PC-3 (cell line): ENCODE results near the gene PPM1L. TPM values are rescaled to one million over a fixed set of nuclear protein-coding genes. Genes with fewer than 3 reads are reported as not detected.

Source experiments
- ATAC-seq: fragments of 200-7000 bp; cut with Tn5 transposase; 2 replicates; pipeline ENCODE4 v1.9.1; 2020; ENCODE audit warnings: mild to moderate bottlenecking, moderate library complexity
- BruUV-seq: library from RNA; stranded (reverse); fragments of 400-500 nt; replicated peaks from 2 replicates; lab custom pipeline; 2021; lab: Mats Ljungman, UMichigan
- CTCF ChIA-PET: fragments of 300-600 bp; sonication (Branson Sonifier 250); formaldehyde crosslinking; loops from one replicate; lab custom pipeline; 2022; ENCODE audit warnings: antibody characterized with exemption; lab: Charles Lee
- POLR2A ChIA-PET: fragments of 300-600 bp; sonication (Branson Sonifier 250); formaldehyde crosslinking; loops from one replicate; lab custom pipeline; 2022; ENCODE audit warnings: antibody characterized with exemption; ENCODE audit not compliant: unreplicated experiment; lab: Charles Lee
- DNase-seq: peaks from one replicate; pipeline ENCODE4 v3.0.0-alpha.2; 2015
- H2AFZ ChIP-seq: fragments of 300-600 bp; sonication (generic); 2 replicates; pipeline ENCODE4 v1.6.0; 2016; ENCODE audit warnings: antibody characterized with exemption, low read length
- H3F3A ChIP-seq: fragments of 300-600 bp; sonication (generic); one replicate; pipeline ENCODE4 v1.6.0; 2017; ENCODE audit warnings: antibody characterized with exemption, low read length, control low read depth, mild to moderate bottlenecking; ENCODE audit not compliant: unreplicated experiment
- H3K27ac ChIP-seq: fragments of 300-600 bp; sonication (generic); 2 replicates; pipeline ENCODE4 v1.5.1; 2016; ENCODE audit warnings: mild to moderate bottlenecking, low read length
- H3K27me3 ChIP-seq: fragments of 300-600 bp; sonication (generic); 2 replicates; pipeline ENCODE4 v1.6.1; 2016; ENCODE audit warnings: low read length, mixed read lengths
- H3K36me3 ChIP-seq: fragments of 300-600 bp; sonication (generic); 2 replicates; pipeline ENCODE4 v1.6.1; 2016; ENCODE audit warnings: low read depth, mixed run types, low read length, mixed read lengths
- H3K4me1 ChIP-seq: fragments of 300-600 bp; sonication (generic); 2 replicates; pipeline ENCODE4 v1.5.1; 2016; ENCODE audit warnings: low read length; ENCODE audit not compliant: insufficient read depth
- H3K4me2 ChIP-seq: fragments of 300-600 bp; sonication (generic); 2 replicates; pipeline ENCODE4 v1.6.0; 2016; ENCODE audit warnings: low read length
- H3K4me3 ChIP-seq: fragments of 300-600 bp; sonication (generic); 2 replicates; pipeline ENCODE4 v1.5.1; 2016; ENCODE audit warnings: mild to moderate bottlenecking, low read length, mixed read lengths
- H3K79me2 ChIP-seq: fragments of 300-600 bp; sonication (generic); 2 replicates; pipeline ENCODE4 v1.6.1; 2017; ENCODE audit warnings: low read length, mixed read lengths
- H3K9ac ChIP-seq: fragments of 300-600 bp; sonication (generic); 2 replicates; pipeline ENCODE4 v1.6.0; 2016; ENCODE audit warnings: mild to moderate bottlenecking, low read length
- H3K9me2 ChIP-seq: fragments of 300-600 bp; sonication (generic); replicated peaks from 2 replicates; pipeline ENCODE4 v1.6.1; 2016; ENCODE audit warnings: mixed run types, low read length, mixed read lengths
- H3K9me3 ChIP-seq: fragments of 300-600 bp; sonication (generic); 2 replicates; pipeline ENCODE4 v1.6.1; 2016; ENCODE audit warnings: low read length, mixed read lengths
- H4K20me1 ChIP-seq: fragments of 300-600 bp; sonication (generic); 2 replicates; pipeline ENCODE4 v1.6.1; 2016; ENCODE audit warnings: low read length, mixed read lengths
- CTCF ChIP-seq: fragments of 300-600 bp; sonication (generic); conservative IDR thresholded peaks from 2 replicates; pipeline ENCODE4 v1.5.1; 2017; ENCODE audit warnings: antibody characterized with exemption, low read depth, mild to moderate bottlenecking, low read length
- EZH2 ChIP-seq: fragments of 300-600 bp; sonication (generic); IDR thresholded peaks from one replicate; pipeline ENCODE4 v1.6.1; 2017; ENCODE audit warnings: antibody characterized with exemption, mild to moderate bottlenecking, low read length; ENCODE audit not compliant: unreplicated experiment
- EZH2phosphoT487 ChIP-seq: fragments of 300-600 bp; sonication (generic); IDR thresholded peaks from 2 replicates; pipeline ENCODE4 v1.6.1; 2018; ENCODE audit warnings: mild to moderate bottlenecking, antibody characterized with exemption, low read length, borderline replicate concordance
- intact Hi-C: fragments of 100-400 bp; cut with micrococcal nuclease; formaldehyde crosslinking; loops from 2 replicates; pipeline ENCODE4 v1.9.0; 2023
- total RNA-seq: library from RNA; depleted of rRNA; stranded (reverse); fragments of >200 nt; gene quantifications from 2 replicates; pipeline ENCODE4 v1.2.3, GENCODE V29; 2014

The PPM1L gene
- total RNA-seq, 1 experiment from 2014 or later = 7.0 TPM

DNA sequence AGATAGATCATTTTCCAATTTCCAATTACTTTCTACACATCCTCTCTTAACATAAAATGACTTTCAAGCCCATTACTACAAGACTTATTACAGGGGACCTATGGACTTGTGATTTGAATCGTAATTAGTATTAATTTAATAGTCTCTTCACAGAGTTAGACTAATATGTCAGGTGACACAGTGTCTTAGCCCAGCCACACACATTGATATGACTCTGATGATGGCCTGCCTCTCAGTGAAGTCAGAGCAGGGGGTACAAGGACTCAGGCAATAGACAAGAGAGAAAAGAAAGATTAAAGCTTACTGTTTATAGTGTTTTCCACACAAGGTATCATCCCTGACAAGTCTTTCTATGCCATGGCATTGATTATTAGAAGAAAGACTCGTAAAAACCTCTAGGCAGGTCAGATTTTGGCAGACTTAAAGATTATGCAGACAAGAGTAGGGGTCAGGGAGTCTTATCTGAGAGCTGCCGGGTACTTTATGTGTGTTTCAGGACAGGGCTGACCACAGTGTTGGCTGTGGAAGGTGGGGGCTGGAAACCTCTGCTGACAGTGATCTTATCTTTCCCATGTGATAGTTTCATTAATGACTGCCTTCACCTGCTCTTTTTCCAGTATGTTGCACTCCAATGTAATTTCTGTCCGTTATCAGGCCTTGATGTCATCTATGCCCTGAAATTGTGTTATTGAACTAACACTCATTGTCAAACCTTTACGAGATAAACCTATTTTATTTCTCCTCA, 299.0 kb downstream of the PPM1L start:
- H3K9me3 ChIP-seq = no peaks in the 10 kb centered on the region
- no peak for TF ChIP-seq CTCF
- TF ChIP-seq EZH2phosphoT487 = no peak
- H2AFZ ChIP-seq = no peak overlapping the region
- POLR2A ChIA-PET = no interaction called here
- no peaks in the 10 kb centered on the region for H3K79me2 ChIP-seq
- DNase-seq (no peak), ATAC-seq (no peak)
- intact Hi-C loops = no loop called here
- H3K4me3 ChIP-seq = no peak overlapping the region
- H3K36me3 ChIP-seq = no peaks in the 10 kb centered on the region
- H3K27me3 ChIP-seq = no peaks in the 10 kb centered on the region
- no peak overlapping the region for H3K4me2 ChIP-seq
- CTCF ChIA-PET = no interaction called here
- H3K27ac ChIP-seq = no peak overlapping the region
- no peaks in the 10 kb centered on the region for H3F3A ChIP-seq
- no peaks in the 10 kb centered on the region for H3K4me1 ChIP-seq
- H3K9ac ChIP-seq = no peak overlapping the region
- no peaks in the 10 kb centered on the region for H4K20me1 ChIP-seq
- H3K9me2 ChIP-seq = no peaks in the 10 kb centered on the region
- no TSS peak for BruUV-seq

DNA sequence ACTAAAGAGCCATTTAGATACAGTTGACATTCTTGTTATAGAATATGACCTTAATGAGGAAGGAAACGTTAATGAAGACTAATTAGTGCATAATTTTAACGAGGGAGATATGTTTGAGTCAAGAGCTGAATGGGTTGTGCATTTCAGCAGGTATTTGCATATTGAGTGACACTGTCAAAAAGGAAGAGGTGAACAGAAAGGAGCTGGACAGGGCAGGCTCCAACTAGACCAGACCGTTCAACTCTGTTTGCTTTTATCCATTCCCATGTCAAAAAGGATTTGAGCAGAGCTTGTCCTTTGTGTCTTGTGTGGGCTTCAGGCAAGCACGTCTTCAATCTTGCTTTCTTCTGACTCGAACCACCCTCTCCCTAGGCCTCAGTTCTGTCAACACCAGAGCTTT, 308.4 kb downstream of the PPM1L start:
- Histone ChIP-seq H3K4me3 (no peak overlapping the region), H3K36me3 (no peaks in the 10 kb centered on the region), H3K79me2 (no peaks in the 10 kb centered on the region), H3F3A (no peaks in the 10 kb centered on the region), H3K9me2 (no peaks in the 10 kb centered on the region), H3K9me3 (no peaks in the 10 kb centered on the region), H3K4me2 (no peak overlapping the region), H3K4me1 (peaks cover 9% of the 10 kb centered on the region), H3K27ac (no peak overlapping the region), H3K27me3 (no peaks in the 10 kb centered on the region), H3K9ac (no peak overlapping the region), H2AFZ (no peak overlapping the region), H4K20me1 (no peaks in the 10 kb centered on the region)
- ChIA-PET POLR2A (no interaction called here), CTCF (no interaction called here)
- DNase-seq (no peak), ATAC-seq (no peak)
- TF ChIP-seq EZH2phosphoT487 = no peak
- TF ChIP-seq CTCF = no peak
- TF ChIP-seq EZH2 = no peak
- BruUV-seq = no TSS peak
- intact Hi-C loops = no loop called here

GRCh38 chr3:161066930-161067329, 310.9 kb downstream of the PPM1L start:
- Histone ChIP-seq H3K36me3 (no peaks in the 10 kb centered on the region), H3K9me3 (no peaks in the 10 kb centered on the region), H3K79me2 (no peaks in the 10 kb centered on the region), H3K9ac (no peak overlapping the region), H3K4me3 (no peak overlapping the region), H3K27me3 (no peaks in the 10 kb centered on the region), H3K4me2 (no peak overlapping the region), H3F3A (peaks cover 16% of the 10 kb centered on the region), H4K20me1 (no peaks in the 10 kb centered on the region), H3K9me2 (no peaks in the 10 kb centered on the region), H3K27ac (no peak overlapping the region), H2AFZ (no peak overlapping the region), H3K4me1 (peaks cover 33% of the 10 kb centered on the region)
- DNase-seq = no peak
- no peak for ATAC-seq
- BruUV-seq = no TSS peak
- ChIA-PET POLR2A (no interaction called here), CTCF (no interaction called here)
- TF ChIP-seq EZH2phosphoT487 (no peak), CTCF (no peak), EZH2 (no peak)
- intact Hi-C loops = no loop called here
